Measurements from ENCODE around the gene VPS16.

GRCh38 chr20:2812189-2812588 lies 28.4 kb upstream of the VPS16 start:
- TF ChIP-seq, protein P1, sequence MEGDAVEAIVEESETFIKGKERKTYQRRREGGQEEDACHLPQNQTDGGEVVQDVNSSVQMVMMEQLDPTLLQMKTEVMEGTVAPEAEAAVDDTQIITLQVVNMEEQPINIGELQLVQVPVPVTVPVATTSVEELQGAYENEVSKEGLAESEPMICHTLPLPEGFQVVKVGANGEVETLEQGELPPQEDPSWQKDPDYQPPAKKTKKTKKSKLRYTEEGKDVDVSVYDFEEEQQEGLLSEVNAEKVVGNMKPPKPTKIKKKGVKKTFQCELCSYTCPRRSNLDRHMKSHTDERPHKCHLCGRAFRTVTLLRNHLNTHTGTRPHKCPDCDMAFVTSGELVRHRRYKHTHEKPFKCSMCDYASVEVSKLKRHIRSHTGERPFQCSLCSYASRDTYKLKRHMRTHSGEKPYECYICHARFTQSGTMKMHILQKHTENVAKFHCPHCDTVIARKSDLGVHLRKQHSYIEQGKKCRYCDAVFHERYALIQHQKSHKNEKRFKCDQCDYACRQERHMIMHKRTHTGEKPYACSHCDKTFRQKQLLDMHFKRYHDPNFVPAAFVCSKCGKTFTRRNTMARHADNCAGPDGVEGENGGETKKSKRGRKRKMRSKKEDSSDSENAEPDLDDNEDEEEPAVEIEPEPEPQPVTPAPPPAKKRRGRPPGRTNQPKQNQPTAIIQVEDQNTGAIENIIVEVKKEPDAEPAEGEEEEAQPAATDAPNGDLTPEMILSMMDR (conservative IDR thresholded peaks at IDR 0.05; ENCODE audit: low read depth, low read length): no peak
- TF ChIP-seq EZH2 (IDR thresholded peaks at IDR 0.05; ENCODE audit: low read length, unreplicated experiment) (no peak), EZH2phosphoT487 (IDR thresholded peaks at IDR 0.05; ENCODE audit: borderline replicate concordance, low read length) (no peak)

Data from PC-3 (cell line).